Psoas muscle (tissue), 8 donors: ENCODE data around the gene TAS2R42. TPM values are rescaled to one million over a fixed set of nuclear protein-coding genes. Genes with fewer than 3 reads are reported as not detected.

ENCODE experiments used
- ATAC-seq, 4 donors: fragments of 200-7000 bp; cut with Tn5 transposase; one replicate each; pipeline ENCODE4 v1.9.1; 2020; ENCODE audit warnings: moderate library complexity in 3 of 4, mild to moderate bottlenecking in 2 of 4
- DNase-seq, 2 donors: peaks; one replicate each; pipeline ENCODE4 v3.0.0-alpha.2; 2020
- H3K27ac ChIP-seq: fragments of 200-600 bp; one replicate; pipeline ENCODE4 v1.8.0; 2022
- H3K27me3 ChIP-seq, 3 donors: fragments of 200-600 bp in 1 of 3; one replicate each; pipeline versions ENCODE4 v1.6.1 to v1.8.0; 2013 to 2022; ENCODE audit warnings: low read length in 2 of 3, mild to moderate bottlenecking in 2 of 3, moderate library complexity in 1 of 3; ENCODE audit not compliant: insufficient read depth in 3 of 3
- H3K36me3 ChIP-seq, 2 donors: fragments of 200-600 bp in 1 of 2; one replicate each; pipeline versions ENCODE4 v1.6.1 to v1.8.0; 2013 to 2022; ENCODE audit warnings: low read depth in 1 of 2, mild to moderate bottlenecking in 1 of 2, moderate library complexity in 1 of 2; ENCODE audit not compliant: insufficient read depth in 1 of 2
- H3K4me1 ChIP-seq: fragments of 200-600 bp; one replicate; pipeline ENCODE4 v1.8.0; 2022
- H3K4me3 ChIP-seq: fragments of 200-600 bp; one replicate; pipeline ENCODE4 v1.8.0; 2022; ENCODE audit warnings: mild to moderate bottlenecking
- H3K9me3 ChIP-seq: fragments of 200-600 bp; one replicate; pipeline ENCODE4 v1.8.0; 2022
- CTCF ChIP-seq: fragments of 200-600 bp; IDR thresholded peaks from one replicate; pipeline ENCODE4 v1.8.0; 2022; ENCODE audit warnings: antibody characterized with exemption
- WGBS, 3 donors: extraction: QIAGEN DNeasy Blood & Tissue Kit; methylation state at CpG; one replicate each; pipeline versions ENCODE4 v1.1.6 to v1.1.7; 2013; 5-methylcytosine and 5-hydroxymethylcytosine counted together
- intact Hi-C, 2 donors: fragments of 100-400 bp; cut with DNase I; formaldehyde crosslinking; loops; one replicate each; pipeline versions ENCODE4 v1.11.0 to v1.14.2; 2022
- long read RNA-seq, 2 donors: library from polyadenylated mRNA; unstranded; transcript quantifications; one replicate each; pipeline ENCODE4 v2.0.0, GENCODE V29; 2021
- polyA plus RNA-seq, 3 donors: library from polyadenylated mRNA; stranded (reverse); fragments of 200-250 nt; gene quantifications; one replicate each; pipeline ENCODE4 v1.2.3, GENCODE V29; 2013
- total RNA-seq, 4 donors: library from RNA; stranded (reverse); fragmentation: NEBNext Ultra II Directional in 2 of 4; extraction: Animal tissue kit (Norgen Biotek cat#: 25700) in 2 of 4; gene quantifications; one replicate each; pipeline versions ENCODE4 v1.2.1 to v1.2.4, GENCODE V29; 2021 to 2023
- donor health status: healthy with polysubstance abuse.
- donor health status: DM: no; HTN: no; CAD: no; lungs with moderate emphysema.
- donor health status: Bipolar disorder and iron deficiency.
- donor health status: healthy.
- donor health status: DM: yes; HTN: yes; CAD: no.
- donor health status: DM: no; HTN: no; CAD: no.
- donor health status: DM: no; HTN: no; CAD: no.
- donor health status: DM: yes; HTN: yes; CAD: no.

TAS2R42 gene
- not detected for total RNA-seq
- not detected for polyA plus RNA-seq
- long read RNA-seq, donor 1 = 0 reads
- long read RNA-seq, donor 2 = 0 reads

DNA sequence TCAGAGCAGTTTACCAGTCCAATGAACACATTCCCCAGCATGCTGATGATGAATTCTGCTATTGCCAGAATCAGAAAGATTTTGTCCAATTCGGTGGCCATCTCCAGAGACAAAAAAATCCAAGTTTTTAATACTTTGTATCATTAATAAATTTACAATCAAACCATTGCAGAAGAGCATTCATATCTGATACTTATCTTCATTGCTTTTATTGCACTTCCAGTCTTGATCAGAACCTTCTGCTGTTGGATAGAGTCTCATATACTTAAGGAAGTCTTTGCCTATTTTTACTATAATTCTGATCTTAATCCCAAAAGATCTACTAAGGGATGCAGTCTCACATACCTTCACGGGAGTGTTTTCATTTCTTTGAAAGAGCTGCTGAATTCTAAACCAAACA, at the start of gene TAS2R42:
Gene TAS2R42 (minus strand): TSS at position 101 of the 400 bp plus-strand sequence. CDS start 0 bp downstream, at position 101.
- 59 to 69% (median 62%) methylated on average over 2 of the region's 2 CpGs for WGBS, 3 donors
- no peaks in the 10 kb centered on the region for H3K36me3 ChIP-seq
- TF ChIP-seq CTCF = no peak

DNA sequence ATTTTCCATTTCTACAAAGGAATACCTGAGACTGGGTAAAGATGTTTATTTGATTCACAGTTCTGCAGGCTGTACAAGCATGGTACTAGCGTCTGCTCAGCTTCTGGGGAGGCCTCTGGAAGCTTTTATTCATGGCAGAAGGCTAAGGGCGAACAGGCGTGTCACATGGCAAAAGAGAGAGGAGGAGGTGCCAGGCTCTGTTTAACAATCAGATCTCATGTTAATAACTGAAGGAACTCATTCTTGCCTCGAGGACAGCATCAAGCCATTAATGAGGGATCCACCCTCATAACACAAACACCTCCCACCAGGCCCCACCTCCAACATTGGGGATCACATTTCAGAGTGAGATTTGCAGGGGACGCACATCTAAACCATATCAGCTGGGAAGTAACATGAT, 46.8 kb upstream of the TAS2R42 start:
- DNase-seq = no peak
- ATAC-seq = no peak
- no peaks in the 10 kb centered on the region for H3K27me3 ChIP-seq
- H3K36me3 ChIP-seq = no peaks in the 10 kb centered on the region
- H3K4me1 ChIP-seq = no peaks in the 10 kb centered on the region
- no peak for TF ChIP-seq CTCF
- no peak overlapping the region for H3K4me3 ChIP-seq
- WGBS, 3 donors = 52 to 62% (median 56%) methylated on average over 5 of the region's 5 CpGs
- no peak overlapping the region for H3K27ac ChIP-seq
- H3K9me3 ChIP-seq = no peaks in the 10 kb centered on the region
- intact Hi-C loops = no loop called here

More for the DNA sequence above, at the start of gene TAS2R42:
- DNase-seq (no peak), ATAC-seq (no peak)
- Histone ChIP-seq H3K27ac (no peak within 1 kb of the TSS), H3K27me3 (no peaks in the 10 kb centered on the region), H3K4me3 (no peak within 1 kb of the TSS), H3K4me1 (no peaks in the 10 kb centered on the region), H3K9me3 (no peaks in the 10 kb centered on the region)
- intact Hi-C loops = no loop called here

GRCh38 chr12:11228296-11228879, 41.7 kb upstream of the TAS2R42 start:
- Histone ChIP-seq H3K4me1 (no peaks in the 10 kb centered on the region), H3K36me3 (no peaks in the 10 kb centered on the region), H3K9me3 (no peaks in the 10 kb centered on the region), H3K27me3 (no peaks in the 10 kb centered on the region), H3K27ac (no peak overlapping the region), H3K4me3 (no peak overlapping the region)
- 38 to 45% (median 44%) methylated on average over 5 of the region's 5 CpGs for WGBS, 3 donors
- intact Hi-C loops = no loop called here
- TF ChIP-seq CTCF = no peak
- DNase-seq = no peak
- ATAC-seq = no peak

- Histone ChIP-seq H3K4me3 (no peak overlapping the region), H3K27ac (no peak overlapping the region), H3K36me3 (no peaks in the 10 kb centered on the region), H3K9me3 (no peaks in the 10 kb centered on the region), H3K4me1 (no peaks in the 10 kb centered on the region), H3K27me3 (no peaks in the 10 kb centered on the region)
- DNase-seq = no peak
- no peak for TF ChIP-seq CTCF
- intact Hi-C loops = no loop called here
- no peak for ATAC-seq
- WGBS, 3 donors = 77 to 81% (median 81%) methylated on average over 4 of the region's 4 CpGs
Observed at GRCh38 chr12:11227373-11227772, 40.6 kb upstream of the TAS2R42 start.

- DNase-seq (no peak), ATAC-seq (no peak)
- Histone ChIP-seq H3K4me1 (no peaks in the 10 kb centered on the region), H3K27me3 (no peaks in the 10 kb centered on the region), H3K27ac (no peak overlapping the region), H3K4me3 (no peak overlapping the region), H3K36me3 (no peaks in the 10 kb centered on the region), H3K9me3 (peaks cover 3% of the 10 kb centered on the region)
- TF ChIP-seq CTCF = no peak
- 56 to 76% (median 69%) methylated on average over 1 of the region's 1 CpG for WGBS, 3 donors
- intact Hi-C loops = no loop called here
Observed at GRCh38 chr12:11209113-11209512, 22.4 kb upstream of the TAS2R42 start.
